ENCODE data around the gene ACSF2.

The ACSF2 gene

GRCh38 chr17:50517504-50518383 lies 91.7 kb downstream of the ACSF2 start:
- H3K4me1 ChIP-seq (ENCODE audit: control insufficient read depth, insufficient read depth, low read length): no peaks in the 10 kb centered on the region
- no peaks in the 10 kb centered on the region for H3K9me3 ChIP-seq (ENCODE audit: control insufficient read depth, insufficient read depth, low read length)
- no peak overlapping the region for H3K9ac ChIP-seq (ENCODE audit: low read depth, low read length)
- no peaks in the 10 kb centered on the region for H3K27me3 ChIP-seq (ENCODE audit: control insufficient read depth, insufficient read depth, low read length)
- H3K4me3 ChIP-seq (ENCODE audit: low read depth, low read length): no peak overlapping the region
- no peaks in the 10 kb centered on the region for H3K36me3 ChIP-seq (ENCODE audit: control insufficient read depth, insufficient read depth, low read length)

GRCh38 chr17:50518384-50519023 lies 92.5 kb downstream of the ACSF2 start:
- no peak overlapping the region for H3K4me3 ChIP-seq (ENCODE audit: low read depth, low read length)
- no peaks in the 10 kb centered on the region for H3K9me3 ChIP-seq (ENCODE audit: control insufficient read depth, insufficient read depth, low read length)
- H3K27me3 ChIP-seq (ENCODE audit: control insufficient read depth, insufficient read depth, low read length): no peaks in the 10 kb centered on the region
- H3K9ac ChIP-seq (ENCODE audit: low read depth, low read length): no peak overlapping the region
- no peaks in the 10 kb centered on the region for H3K36me3 ChIP-seq (ENCODE audit: control insufficient read depth, insufficient read depth, low read length)
- H3K4me1 ChIP-seq (ENCODE audit: control insufficient read depth, insufficient read depth, low read length): no peaks in the 10 kb centered on the region

DNA sequence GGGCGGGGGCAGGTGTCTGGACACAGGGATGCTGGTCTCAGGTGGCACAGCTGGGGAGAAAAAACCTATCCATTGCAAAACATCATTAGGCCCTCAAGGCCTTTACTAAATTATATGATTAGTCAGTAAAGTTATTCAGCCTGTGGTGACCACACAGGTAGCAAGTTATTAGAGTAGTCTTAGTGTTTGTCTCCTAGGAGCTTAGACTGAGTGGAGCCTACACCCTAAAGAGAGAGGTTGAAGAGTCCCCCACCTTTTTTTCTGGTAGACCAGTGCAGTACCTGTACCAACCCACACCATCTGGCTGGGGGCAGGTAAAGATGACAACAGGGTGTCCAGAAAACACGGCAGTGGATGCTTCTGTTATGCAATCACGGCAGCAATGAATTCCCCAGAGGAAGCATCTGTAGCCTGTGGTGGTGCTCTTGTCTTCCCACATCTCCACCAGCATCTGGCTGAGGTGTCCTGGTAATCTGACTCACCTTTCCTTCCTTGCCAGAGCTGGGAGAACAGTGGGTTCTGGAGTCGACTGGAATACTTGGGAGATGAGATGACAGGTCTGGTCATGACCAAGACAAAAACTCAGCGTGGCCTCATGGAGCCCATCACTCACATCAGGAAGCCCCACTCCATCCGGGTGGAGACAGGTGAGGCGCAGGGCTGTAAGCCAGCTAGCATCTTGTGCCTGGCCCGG lies 93.3 kb downstream of the ACSF2 start:
- no peak overlapping the region for H3K4me3 ChIP-seq (ENCODE audit: low read depth, low read length)
- H3K9me3 ChIP-seq (ENCODE audit: control insufficient read depth, insufficient read depth, low read length): no peaks in the 10 kb centered on the region
- H3K36me3 ChIP-seq (ENCODE audit: control insufficient read depth, insufficient read depth, low read length): no peaks in the 10 kb centered on the region
- H3K27me3 ChIP-seq (ENCODE audit: control insufficient read depth, insufficient read depth, low read length): no peaks in the 10 kb centered on the region
- H3K9ac ChIP-seq (ENCODE audit: low read depth, low read length): no peak overlapping the region
- no peaks in the 10 kb centered on the region for H3K4me1 ChIP-seq (ENCODE audit: control insufficient read depth, insufficient read depth, low read length)

DNA sequence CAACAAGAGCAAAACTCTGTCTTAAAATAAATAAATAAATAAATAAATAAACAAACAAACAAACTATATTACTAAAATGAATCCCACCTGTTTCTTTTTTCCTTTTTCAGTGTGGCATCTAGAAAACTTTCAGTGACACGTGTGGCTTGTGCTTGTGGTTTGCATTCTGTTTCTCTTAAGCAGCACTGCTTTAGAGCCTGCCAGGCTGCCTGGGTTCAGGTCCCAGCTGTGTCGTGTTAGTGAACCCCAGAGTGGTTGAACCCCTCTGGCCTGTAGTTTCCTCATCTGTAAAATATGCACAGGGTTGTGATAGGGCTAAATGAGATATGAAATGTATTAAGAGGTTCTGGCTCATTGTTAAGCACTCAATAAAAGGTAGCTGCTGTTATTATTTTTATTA lies 94.5 kb downstream of the ACSF2 start:
- Histone ChIP-seq H3K27me3 (ENCODE audit: control insufficient read depth, insufficient read depth, low read length) (no peaks in the 10 kb centered on the region), H3K4me3 (ENCODE audit: low read depth, low read length) (no peak overlapping the region), H3K4me1 (ENCODE audit: control insufficient read depth, insufficient read depth, low read length) (no peaks in the 10 kb centered on the region), H3K9me3 (ENCODE audit: control insufficient read depth, insufficient read depth, low read length) (no peaks in the 10 kb centered on the region), H3K36me3 (ENCODE audit: control insufficient read depth, insufficient read depth, low read length) (no peaks in the 10 kb centered on the region), H3K9ac (ENCODE audit: low read depth, low read length) (no peak overlapping the region)

GRCh38 chr17:50521514-50521913 lies 95.5 kb downstream of the ACSF2 start:
- Histone ChIP-seq H3K27me3 (ENCODE audit: control insufficient read depth, insufficient read depth, low read length) (no peaks in the 10 kb centered on the region), H3K4me3 (ENCODE audit: low read depth, low read length) (no peak overlapping the region), H3K9ac (ENCODE audit: low read depth, low read length) (no peak overlapping the region), H3K4me1 (ENCODE audit: control insufficient read depth, insufficient read depth, low read length) (no peaks in the 10 kb centered on the region), H3K36me3 (ENCODE audit: control insufficient read depth, insufficient read depth, low read length) (no peaks in the 10 kb centered on the region), H3K9me3 (ENCODE audit: control insufficient read depth, insufficient read depth, low read length) (no peaks in the 10 kb centered on the region)

DNA sequence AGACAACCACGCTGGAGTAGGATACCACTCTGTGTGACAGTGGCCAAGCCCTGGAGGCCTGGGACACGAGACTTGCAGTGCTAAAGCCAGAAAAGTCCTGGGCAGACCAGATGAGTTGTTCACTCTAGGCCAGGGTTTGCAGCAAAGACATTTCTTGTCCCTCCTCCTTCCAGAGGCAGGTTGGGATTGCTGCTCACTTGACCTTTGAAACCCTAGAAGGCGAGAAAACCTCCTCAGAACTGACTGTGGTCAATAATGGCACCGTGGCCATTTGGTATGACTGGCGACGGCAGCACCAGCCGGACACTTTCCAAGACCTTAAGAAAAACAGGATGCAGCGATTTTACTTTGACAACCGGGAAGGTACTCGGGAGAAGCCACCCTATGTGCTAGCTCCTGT lies 96.7 kb downstream of the ACSF2 start:
- Histone ChIP-seq H3K9me3 (ENCODE audit: control insufficient read depth, insufficient read depth, low read length) (no peaks in the 10 kb centered on the region), H3K4me1 (ENCODE audit: control insufficient read depth, insufficient read depth, low read length) (no peaks in the 10 kb centered on the region), H3K9ac (ENCODE audit: low read depth, low read length) (no peak overlapping the region), H3K27me3 (ENCODE audit: control insufficient read depth, insufficient read depth, low read length) (no peaks in the 10 kb centered on the region), H3K4me3 (ENCODE audit: low read depth, low read length) (no peak overlapping the region), H3K36me3 (ENCODE audit: control insufficient read depth, insufficient read depth, low read length) (no peaks in the 10 kb centered on the region)

GRCh38 chr17:50523208-50523607 lies 97.2 kb downstream of the ACSF2 start:
- Histone ChIP-seq H3K4me1 (ENCODE audit: control insufficient read depth, insufficient read depth, low read length) (no peaks in the 10 kb centered on the region), H3K4me3 (ENCODE audit: low read depth, low read length) (no peak overlapping the region), H3K27me3 (ENCODE audit: control insufficient read depth, insufficient read depth, low read length) (no peaks in the 10 kb centered on the region)

More at GRCh38 chr17:50523208-50523607, 97.2 kb downstream of the ACSF2 start:
- Histone ChIP-seq H3K9ac (ENCODE audit: low read depth, low read length) (no peak overlapping the region), H3K36me3 (ENCODE audit: control insufficient read depth, insufficient read depth, low read length) (no peaks in the 10 kb centered on the region), H3K9me3 (ENCODE audit: control insufficient read depth, insufficient read depth, low read length) (no peaks in the 10 kb centered on the region)
